A673 (cell line): ENCODE measurements around the gene CASP14. TPM values are rescaled to one million over a fixed set of nuclear protein-coding genes. Genes with fewer than 3 reads are reported as not detected.

Experiments
- BruUV-seq: library from RNA; stranded (reverse); fragments of 400-500 nt; replicated peaks from 2 replicates; lab custom pipeline; 2021; lab: Mats Ljungman, UMichigan
- CTCF ChIA-PET: fragments of 300-600 bp; sonication (Branson Sonifier 250); formaldehyde crosslinking; loops from one replicate; lab custom pipeline; 2022; ENCODE audit warnings: antibody characterized with exemption; lab: Charles Lee
- POLR2A ChIA-PET: fragments of 300-600 bp; sonication (Branson Sonifier 250); formaldehyde crosslinking; loops from one replicate; lab custom pipeline; 2022; ENCODE audit warnings: antibody characterized with exemption; ENCODE audit not compliant: low non-redundant PET; lab: Charles Lee
- DNase-seq: peaks from one replicate; pipeline ENCODE4 v3.0.0-alpha.2; 2015; ENCODE audit warnings: low spot score
- H3K27ac ChIP-seq: fragments of 200-600 bp; sonication (generic); 2 replicates; pipeline ENCODE4 v1.5.1; 2016; ENCODE audit warnings: mixed run types, low read depth, mild to moderate bottlenecking, mixed read lengths, antibody characterized with exemption, low read length; ENCODE audit not compliant: poor library complexity, severe bottlenecking
- H3K27me3 ChIP-seq: fragments of 200-600 bp; sonication (generic); replicated peaks from 2 replicates; pipeline ENCODE4 v1.6.1; 2017; ENCODE audit warnings: mixed run types, low read depth, mild to moderate bottlenecking, mixed read lengths, antibody characterized with exemption, low read length; ENCODE audit not compliant: insufficient read depth, poor library complexity
- H3K36me3 ChIP-seq: fragments of 200-600 bp; sonication (generic); 2 replicates; pipeline ENCODE4 v1.6.1; 2016; ENCODE audit warnings: mixed run types, mild to moderate bottlenecking, mixed read lengths, antibody characterized with exemption, low read length; ENCODE audit not compliant: insufficient read depth, poor library complexity, severe bottlenecking
- H3K4me1 ChIP-seq: fragments of 200-600 bp; sonication (generic); 2 replicates; pipeline ENCODE4 v1.6.1; 2017; ENCODE audit warnings: mixed run types, mild to moderate bottlenecking, mixed read lengths, antibody characterized with exemption, low read length; ENCODE audit not compliant: insufficient read depth, poor library complexity, severe bottlenecking
- H3K4me3 ChIP-seq: fragments of 200-600 bp; sonication (generic); 2 replicates; pipeline ENCODE4 v1.5.1; 2016; ENCODE audit warnings: low read depth, mixed run types, mild to moderate bottlenecking, mixed read lengths, low read length; ENCODE audit not compliant: poor library complexity, severe bottlenecking
- H3K9me3 ChIP-seq: fragments of 200-600 bp; sonication (generic); 2 replicates; pipeline ENCODE4 v1.6.1; 2016; ENCODE audit warnings: mixed run types, low read depth, mild to moderate bottlenecking, mixed read lengths, antibody characterized with exemption, low read length; ENCODE audit not compliant: poor library complexity, severe bottlenecking
- EZH2 ChIP-seq: fragments of 200-600 bp; sonication (generic); IDR thresholded peaks from 2 replicates; pipeline ENCODE4 v1.6.1; 2017; ENCODE audit warnings: borderline replicate concordance, low read depth, mild to moderate bottlenecking, mixed read lengths, antibody characterized with exemption, low read length; ENCODE audit not compliant: poor library complexity, severe bottlenecking
- intact Hi-C: fragments of 100-400 bp; cut with micrococcal nuclease; formaldehyde crosslinking; loops from one replicate; pipeline ENCODE4 v1.10.0; 2022; ENCODE audit not compliant: unreplicated experiment
- total RNA-seq: library from RNA; stranded (reverse); gene quantifications from 2 replicates; pipeline ENCODE4 v1.2.3, GENCODE V29; 2021
- TF ChIP-seq, protein P1 (sequence below): fragments of 300-800, 200-600 bp; sonication (generic); conservative IDR thresholded peaks from 2 replicates; pipeline ENCODE4 v1.5.1; 2017; ENCODE audit warnings: low read depth, mild to moderate bottlenecking, antibody characterized with exemption, low read length, moderate library complexity, mixed read lengths

Gene CASP14
- total RNA-seq, 1 experiment from 2014 or later: not detected

GRCh38 chr19:15099017-15099582 lies 49.8 kb downstream of the CASP14 start:
- no peak for TF ChIP-seq EZH2
- TF ChIP-seq, protein P1, sequence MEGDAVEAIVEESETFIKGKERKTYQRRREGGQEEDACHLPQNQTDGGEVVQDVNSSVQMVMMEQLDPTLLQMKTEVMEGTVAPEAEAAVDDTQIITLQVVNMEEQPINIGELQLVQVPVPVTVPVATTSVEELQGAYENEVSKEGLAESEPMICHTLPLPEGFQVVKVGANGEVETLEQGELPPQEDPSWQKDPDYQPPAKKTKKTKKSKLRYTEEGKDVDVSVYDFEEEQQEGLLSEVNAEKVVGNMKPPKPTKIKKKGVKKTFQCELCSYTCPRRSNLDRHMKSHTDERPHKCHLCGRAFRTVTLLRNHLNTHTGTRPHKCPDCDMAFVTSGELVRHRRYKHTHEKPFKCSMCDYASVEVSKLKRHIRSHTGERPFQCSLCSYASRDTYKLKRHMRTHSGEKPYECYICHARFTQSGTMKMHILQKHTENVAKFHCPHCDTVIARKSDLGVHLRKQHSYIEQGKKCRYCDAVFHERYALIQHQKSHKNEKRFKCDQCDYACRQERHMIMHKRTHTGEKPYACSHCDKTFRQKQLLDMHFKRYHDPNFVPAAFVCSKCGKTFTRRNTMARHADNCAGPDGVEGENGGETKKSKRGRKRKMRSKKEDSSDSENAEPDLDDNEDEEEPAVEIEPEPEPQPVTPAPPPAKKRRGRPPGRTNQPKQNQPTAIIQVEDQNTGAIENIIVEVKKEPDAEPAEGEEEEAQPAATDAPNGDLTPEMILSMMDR: no peak
- H3K4me1 ChIP-seq: no peaks in the 10 kb centered on the region
- no peaks in the 10 kb centered on the region for H3K36me3 ChIP-seq
- H3K9me3 ChIP-seq: peaks cover 4% of the 10 kb centered on the region
- no peaks in the 10 kb centered on the region for H3K27me3 ChIP-seq
- no peak overlapping the region for H3K4me3 ChIP-seq
- intact Hi-C loops: loop anchor here (10.0 kb wide), 1 partner anchor 156 kb away; no protein-coding TSS in a partner anchor
- DNase-seq: no peak
- no peak overlapping the region for H3K27ac ChIP-seq
- ChIA-PET CTCF (no interaction called here), POLR2A (no interaction called here)
- no TSS peak for BruUV-seq

DNA sequence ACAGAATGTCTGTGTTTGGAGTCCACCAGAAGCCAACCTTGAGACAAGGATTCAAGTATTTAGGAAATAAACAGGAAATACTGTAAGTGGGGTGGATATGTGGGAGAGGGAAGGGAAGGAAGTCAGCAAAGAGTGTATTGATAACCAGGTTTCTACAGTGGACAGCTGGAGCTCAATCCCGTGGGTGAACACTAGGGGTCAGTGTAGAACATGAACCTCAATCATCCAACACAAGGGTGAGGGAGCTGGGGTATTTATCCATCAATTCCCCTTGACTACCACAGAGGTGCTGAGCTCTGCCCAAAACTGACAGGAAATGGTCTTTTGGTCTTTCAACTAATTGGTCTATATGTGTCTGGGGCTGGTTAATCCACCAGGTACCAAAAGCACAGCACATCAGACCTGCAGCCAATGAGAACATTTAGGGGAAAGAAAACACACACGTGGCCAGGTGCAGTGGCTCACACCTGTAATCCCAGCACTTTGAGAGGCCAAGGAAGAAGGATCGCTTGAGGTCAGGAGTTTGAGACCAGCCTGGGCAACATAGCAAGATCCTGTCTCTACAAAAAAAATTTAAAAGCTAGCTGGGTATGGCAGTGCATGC lies 52.3 kb downstream of the CASP14 start:
- intact Hi-C loops: no loop called here
- TF ChIP-seq, protein P1: peak; percentile 75
- TF ChIP-seq EZH2: no peak
- BruUV-seq: no TSS peak

DNA sequence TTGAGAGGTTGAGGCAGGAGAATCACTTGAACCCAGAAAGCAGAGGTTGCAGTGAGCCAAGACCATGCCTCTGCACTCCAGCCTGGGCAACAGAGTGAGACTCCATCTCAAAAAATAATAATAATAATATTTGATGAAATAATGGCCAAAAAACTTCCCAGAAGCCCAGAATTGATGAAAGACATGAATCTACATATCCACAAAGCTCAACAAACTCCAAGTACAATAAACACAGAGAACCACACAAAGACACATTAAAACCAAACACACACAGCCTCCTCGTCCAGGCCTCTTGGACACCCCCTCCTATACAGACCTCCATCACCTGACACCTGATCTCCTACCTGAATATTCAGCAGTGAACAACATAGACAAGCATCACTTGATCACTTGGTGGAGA lies 54.7 kb downstream of the CASP14 start:
- DNase-seq: no peak
- BruUV-seq: no TSS peak
- Histone ChIP-seq H3K27ac (no peak overlapping the region), H3K36me3 (no peaks in the 10 kb centered on the region), H3K4me1 (peaks cover 8% of the 10 kb centered on the region), H3K4me3 (no peak overlapping the region), H3K9me3 (peaks cover 12% of the 10 kb centered on the region), H3K27me3 (no peaks in the 10 kb centered on the region)
- ChIA-PET CTCF (interaction anchor here (0.7 kb wide), 1 partner anchor 451 kb away, joined by 5 read pairs; no protein-coding TSS in a partner anchor), POLR2A (no interaction called here)
- intact Hi-C loops: no loop called here
- no peak for TF ChIP-seq EZH2
- TF ChIP-seq, protein P1: no peak

More for the DNA sequence above, 52.3 kb downstream of the CASP14 start:
- no peaks in the 10 kb centered on the region for H3K36me3 ChIP-seq
- H3K4me3 ChIP-seq: no peak overlapping the region
- peak; percentile 61 for DNase-seq
- H3K27me3 ChIP-seq: no peaks in the 10 kb centered on the region
- ChIA-PET CTCF (interaction anchor here (0.5 to 1.5 kb wide), 11 partner anchors 8 to 150 kb away, joined by 3 to 30 read pairs (median 4); no protein-coding TSS in a partner anchor), POLR2A (no interaction called here)
- no peak overlapping the region for H3K27ac ChIP-seq
- no peaks in the 10 kb centered on the region for H3K4me1 ChIP-seq
- peaks cover 12% of the 10 kb centered on the region for H3K9me3 ChIP-seq
